SJCRH30 (cell line): Measurements from ENCODE around the gene TMEM223. TPM values are rescaled to one million over a fixed set of nuclear protein-coding genes. Genes with fewer than 3 reads are reported as not detected.
"Not testable (repeated sequence)": the region's sequence is repeated elsewhere in the genome, so short reads cannot be mapped to it uniquely, and the experiment has no call there.

Experiments used
- DNase-seq, 2 experiments: peaks; one replicate each; pipeline ENCODE4 v3.0.0-alpha.2; 2015 to 2020
- H3K27ac ChIP-seq: fragments of 250-450 bp; sonication (Bioruptor Pico); 2 replicates; pipeline ENCODE4 v1.5.1; 2020; ENCODE audit warnings: mild to moderate bottlenecking, moderate library complexity
- H3K27me3 ChIP-seq: fragments of 250-450 bp; sonication (Bioruptor Pico); 2 replicates; pipeline ENCODE4 v1.5.1; 2020; ENCODE audit warnings: mild to moderate bottlenecking, moderate library complexity
- H3K36me3 ChIP-seq: fragments of 250-450 bp; sonication (Bioruptor Pico); 2 replicates; pipeline ENCODE4 v1.5.1; 2020; ENCODE audit warnings: mild to moderate bottlenecking, moderate library complexity
- H3K4me1 ChIP-seq: fragments of 250-450 bp; sonication (Bioruptor Pico); 2 replicates; pipeline ENCODE4 v1.5.1; 2020; ENCODE audit warnings: mild to moderate bottlenecking, moderate library complexity
- H3K4me3 ChIP-seq: fragments of 250-450 bp; sonication (Bioruptor Pico); 2 replicates; pipeline ENCODE4 v1.5.1; 2020; ENCODE audit warnings: mild to moderate bottlenecking, moderate library complexity
- H3K9me3 ChIP-seq: fragments of 250-450 bp; sonication (Bioruptor Pico); replicated peaks from 2 replicates; pipeline ENCODE4 v1.5.1; 2020; ENCODE audit warnings: mild to moderate bottlenecking, moderate library complexity
- total RNA-seq: library from RNA; depleted of rRNA; stranded (reverse); fragments of >200 nt; shearing (Covaris generic); gene quantifications from 2 replicates; pipeline ENCODE4 v1.2.3, GENCODE V29; 2014; rRNA removed

The TMEM223 gene
- total RNA-seq, 1 experiment from 2014 or later, result 13.3 TPM

DNA sequence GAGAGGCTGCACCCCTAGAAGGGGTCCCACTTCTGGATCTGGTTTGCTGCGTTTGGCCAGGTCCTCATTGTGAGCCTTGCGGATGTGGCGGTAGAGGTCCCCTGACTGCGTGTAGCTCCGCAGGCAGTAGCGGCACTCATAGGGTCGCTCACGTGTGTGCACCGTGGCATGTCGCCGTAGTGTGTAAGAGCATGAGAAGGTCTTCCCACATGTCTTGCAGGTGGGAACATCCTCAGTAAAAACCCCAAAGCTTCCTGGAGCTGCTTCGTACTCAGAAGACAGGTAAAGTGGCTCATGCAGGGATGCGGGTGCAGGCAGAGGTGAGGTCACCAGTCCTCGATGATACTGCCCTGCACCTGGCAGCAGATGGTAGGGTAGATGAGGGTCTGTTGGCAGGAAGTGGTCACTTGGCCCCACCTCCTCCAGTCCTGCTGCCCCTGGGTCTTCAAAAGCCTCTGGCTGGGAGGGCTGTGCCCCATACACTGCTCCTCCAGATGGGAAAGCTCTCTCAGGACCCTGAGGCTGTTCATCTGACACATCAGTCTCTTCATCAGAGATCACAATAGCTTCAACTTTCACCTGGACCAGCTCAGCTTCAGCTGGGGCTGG lies 39.5 kb downstream of the TMEM223 start:
- peaks cover 6% of the 10 kb centered on the region; the same call in 1 of the 2 replicates for H3K4me1 ChIP-seq
- H3K27ac ChIP-seq, result no peak overlapping the region
- H3K9me3 ChIP-seq, result no peaks in the 10 kb centered on the region
- no peaks in the 10 kb centered on the region for H3K27me3 ChIP-seq
- no peak overlapping the region for H3K4me3 ChIP-seq
- no peaks in the 10 kb centered on the region for H3K36me3 ChIP-seq
- DNase-seq, result no peak

DNA sequence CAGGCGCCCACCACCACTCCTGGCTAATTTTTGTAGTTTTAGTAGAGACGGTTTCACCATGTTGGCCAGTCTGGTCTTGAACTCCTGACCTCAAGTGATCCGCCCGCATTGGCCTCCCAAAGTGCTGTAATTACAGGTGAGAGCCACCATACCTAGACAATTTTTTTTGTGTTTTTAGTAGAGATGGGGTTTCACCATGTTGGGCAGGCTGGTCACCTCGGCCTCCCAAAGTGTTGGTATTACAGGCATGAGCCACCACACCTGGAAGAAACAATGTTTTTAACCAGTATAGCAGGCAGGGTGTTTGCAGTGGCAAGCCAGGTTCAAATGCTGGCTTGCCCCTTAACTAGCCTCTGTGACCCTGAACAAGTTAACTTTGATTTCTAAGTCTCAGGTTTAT lies 41.9 kb downstream of the TMEM223 start:
- H3K36me3 ChIP-seq, H3K27ac ChIP-seq, H3K4me3 ChIP-seq, H3K9me3 ChIP-seq, H3K27me3 ChIP-seq, DNase-seq, H3K4me1 ChIP-seq: not testable (repeated sequence)

DNA sequence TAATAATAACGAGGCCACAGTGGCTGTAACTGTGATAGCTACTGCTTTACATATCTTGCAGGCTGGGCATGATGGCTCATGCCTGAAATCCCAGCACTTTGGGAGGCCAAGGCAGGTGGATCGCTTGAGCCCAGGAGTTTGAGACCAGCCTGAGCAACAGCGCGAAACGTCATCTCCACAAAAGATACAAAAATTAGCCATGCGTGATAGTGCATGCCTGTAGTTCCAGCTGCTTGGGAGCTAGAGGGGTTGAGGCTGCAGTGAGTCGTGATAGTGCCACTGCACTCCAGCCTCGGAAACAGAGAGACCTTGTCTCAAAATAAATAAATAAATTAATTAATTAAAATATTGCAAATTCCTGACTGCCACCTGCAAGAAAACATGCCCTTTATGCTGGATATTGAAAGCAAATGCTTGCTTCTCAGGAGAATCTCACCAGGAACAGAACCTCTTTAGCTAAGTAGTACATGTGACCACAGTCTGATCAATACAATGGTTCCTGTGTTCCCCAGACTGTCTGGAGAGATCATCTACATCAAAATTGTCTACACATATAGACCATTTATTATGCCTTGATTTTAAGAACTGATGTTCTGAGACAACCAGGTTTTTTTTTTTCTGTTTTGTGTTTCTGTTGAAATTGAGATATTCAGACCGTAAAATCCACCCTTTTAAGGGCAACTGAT lies 44.2 kb downstream of the TMEM223 start:
- Histone ChIP-seq H3K36me3 (no peaks in the 10 kb centered on the region), H3K27ac (no peak overlapping the region), H3K4me3 (no peak overlapping the region), H3K9me3 (no peaks in the 10 kb centered on the region), H3K27me3 (no peaks in the 10 kb centered on the region), H3K4me1 (no peaks in the 10 kb centered on the region)
- DNase-seq, result no peak

Other genes with a start within 250 kb of the TMEM223 start
- gene AHNAK, start 245.2 kb downstream of the TMEM223 start, total RNA-seq, result 10.3 and 10.9 TPM in 2 replicates
- gene EEF1G, start 218.1 kb downstream of the TMEM223 start, total RNA-seq, result 2,270 and 2,323 TPM in 2 replicates
- 8.8 and 9.1 TPM in 2 replicates for gene TUT1, start 200.5 kb downstream of the TMEM223 start, total RNA-seq
- gene MTA2, start 190.1 kb downstream of the TMEM223 start, total RNA-seq, result 106 and 107 TPM in 2 replicates
- 5.8 and 8.9 TPM in 2 replicates for gene EML3, start 179.2 kb downstream of the TMEM223 start, total RNA-seq
- gene ROM1, start 178.7 kb downstream of the TMEM223 start, total RNA-seq, result 0.46 and 0.51 TPM in 2 replicates
- 23.4 and 28.2 TPM in 2 replicates for gene B3GAT3, start 170.0 kb downstream of the TMEM223 start, total RNA-seq
- gene GANAB, start 145.4 kb downstream of the TMEM223 start, total RNA-seq, result 209 and 210 TPM in 2 replicates
- 20.1 and 20.3 TPM in 2 replicates for gene INTS5, start 138.7 kb downstream of the TMEM223 start, total RNA-seq
- gene C11orf98, start 126.8 kb downstream of the TMEM223 start, total RNA-seq, result 62.6 and 65.0 TPM in 2 replicates
- 8.5 and 10.4 TPM in 2 replicates for gene CSKMT, start 126.7 kb downstream of the TMEM223 start, total RNA-seq
- 11.5 and 15.7 TPM in 2 replicates for gene UQCC3, start 120.3 kb downstream of the TMEM223 start, total RNA-seq
- 3.2 and 6.3 TPM in 2 replicates for gene LBHD1, start 119.7 kb downstream of the TMEM223 start, total RNA-seq
- gene UBXN1, start 112.9 kb downstream of the TMEM223 start, total RNA-seq, result 70.4 and 73.1 TPM in 2 replicates
- 0.55 and 0.73 TPM in 2 replicates for gene LRRN4CL, start 102.5 kb downstream of the TMEM223 start, total RNA-seq
- 24.3 and 26.1 TPM in 2 replicates for gene BSCL2, start 84.6 kb downstream of the TMEM223 start, total RNA-seq
- not detected in 2 replicates for gene GNG3, start 84.3 kb downstream of the TMEM223 start, total RNA-seq
- 16.7 and 21.2 TPM in 2 replicates for gene HNRNPUL2, start 64.5 kb downstream of the TMEM223 start, total RNA-seq
- 46.2 and 47.0 TPM in 2 replicates for gene TTC9C, start 63.5 kb downstream of the TMEM223 start, total RNA-seq
- 5.2 and 7.6 TPM in 2 replicates for gene ZBTB3, start 37.8 kb downstream of the TMEM223 start, total RNA-seq
- gene POLR2G, start 30.4 kb downstream of the TMEM223 start, total RNA-seq, result 74.1 and 88.0 TPM in 2 replicates
- gene TAF6L, start 20.6 kb downstream of the TMEM223 start, total RNA-seq, result 17.3 and 22.2 TPM in 2 replicates
- 27.6 and 31.9 TPM in 2 replicates for gene TMEM179B, start 4.6 kb downstream of the TMEM223 start, total RNA-seq
- 56.4 and 59.3 TPM in 2 replicates for gene NXF1, start 13.4 kb upstream of the TMEM223 start, total RNA-seq
- 22.7 and 27.5 TPM in 2 replicates for gene STX5, start 40.0 kb upstream of the TMEM223 start, total RNA-seq
- not detected in 2 replicates for gene TEX54, start 40.8 kb upstream of the TMEM223 start, total RNA-seq
- 46.7 and 50.4 TPM in 2 replicates for gene WDR74, start 47.6 kb upstream of the TMEM223 start, total RNA-seq
- gene SLC3A2, start 88.9 kb upstream of the TMEM223 start, total RNA-seq, result 106 and 109 TPM in 2 replicates
- gene CHRM1, start 129.4 kb upstream of the TMEM223 start, total RNA-seq, result not detected in 2 replicates
- gene SLC22A6, start 193.0 kb upstream of the TMEM223 start, total RNA-seq, result not detected in 2 replicates
- gene SLC22A8, start 223.8 kb upstream of the TMEM223 start, total RNA-seq, result not detected in 2 replicates